Parathyroid adenoma (tissue), 2 donors: Measurements from ENCODE around the gene ARHGAP10.

Experiments
- H2AFZ ChIP-seq: fragments of 300-600 bp; sonication (generic); one replicate; pipeline ENCODE4 v1.7.0; 2017; ENCODE audit warnings: antibody characterized with exemption, mild to moderate bottlenecking
- H3K27ac ChIP-seq: fragments of 300-600 bp; sonication (generic); one replicate; pipeline ENCODE4 v1.7.0; 2017
- H3K27me3 ChIP-seq: fragments of 300-600 bp; sonication (generic); one replicate; pipeline ENCODE4 v1.7.0; 2017; ENCODE audit warnings: low read length; ENCODE audit not compliant: control insufficient read depth, insufficient read depth
- H3K36me3 ChIP-seq: fragments of 300-600 bp; sonication (generic); one replicate; pipeline ENCODE4 v1.7.0; 2017; ENCODE audit warnings: low read length; ENCODE audit not compliant: control insufficient read depth, insufficient read depth
- H3K4me1 ChIP-seq: fragments of 300-600 bp; sonication (generic); one replicate; pipeline ENCODE4 v1.7.0; 2017; ENCODE audit warnings: control low read depth
- H3K4me2 ChIP-seq: fragments of 300-600 bp; sonication (generic); one replicate; pipeline ENCODE4 v1.7.0; 2017; ENCODE audit warnings: low read length
- H3K4me3 ChIP-seq: fragments of 300-600 bp; sonication (generic); one replicate; pipeline ENCODE4 v1.7.0; 2017; ENCODE audit warnings: low read depth, low read length
- H3K79me2 ChIP-seq: fragments of 300-600 bp; sonication (generic); one replicate; pipeline ENCODE4 v1.7.0; 2017; ENCODE audit warnings: control low read depth
- H3K9ac ChIP-seq: fragments of 300-600 bp; sonication (generic); one replicate; pipeline ENCODE4 v1.7.0; 2017; ENCODE audit warnings: mild to moderate bottlenecking
- H3K9me3 ChIP-seq: fragments of 300-600 bp; sonication (generic); one replicate; pipeline ENCODE4 v1.7.0; 2017; ENCODE audit warnings: low read length; ENCODE audit not compliant: control insufficient read depth
- TF ChIP-seq, protein P1 (sequence below): fragments of 300-600 bp; sonication (generic); IDR thresholded peaks from one replicate; pipeline ENCODE4 v1.7.0; 2017; ENCODE audit warnings: antibody characterized with exemption, mild to moderate bottlenecking
- donor health status: primary hyperparathyroidism.

Gene ARHGAP10

DNA sequence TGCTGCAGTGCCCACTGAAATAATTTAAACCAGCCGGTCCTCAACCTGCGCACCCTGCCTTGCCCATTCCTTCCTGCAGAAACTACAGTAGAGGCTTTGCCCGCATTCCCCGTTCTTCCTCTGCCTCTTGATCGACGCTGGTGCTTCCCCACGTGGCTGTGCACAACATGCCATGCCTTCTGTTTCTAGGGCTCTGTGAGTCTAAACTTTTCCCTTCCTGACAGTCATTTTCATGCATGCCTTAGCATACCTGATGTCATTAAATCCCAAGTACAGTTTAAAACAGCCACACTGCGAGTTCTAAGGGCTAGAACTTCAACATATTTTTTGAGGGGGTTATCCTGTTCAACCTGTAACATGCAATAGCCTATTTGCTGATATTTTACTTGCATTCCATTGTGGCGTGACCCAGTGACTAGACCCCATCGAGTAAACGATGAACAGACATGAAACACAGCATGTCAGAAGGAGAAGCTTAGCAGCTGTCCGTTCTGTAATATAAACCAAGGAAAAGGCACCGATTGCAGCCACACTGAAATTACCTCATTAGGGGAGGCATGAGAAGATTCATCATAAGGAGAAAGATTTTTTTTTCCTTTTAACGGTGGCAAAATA lies 232.5 kb downstream of the ARHGAP10 start:
- Histone ChIP-seq H3K9ac (no peak overlapping the region), H3K4me2 (no peak overlapping the region), H3K79me2 (no peaks in the 10 kb centered on the region), H3K4me3 (no peak overlapping the region), H3K4me1 (no peaks in the 10 kb centered on the region), H3K27me3 (no peaks in the 10 kb centered on the region), H2AFZ (no peak overlapping the region), H3K36me3 (no peaks in the 10 kb centered on the region), H3K9me3 (no peaks in the 10 kb centered on the region), H3K27ac (no peak overlapping the region)
- TF ChIP-seq, protein P1, sequence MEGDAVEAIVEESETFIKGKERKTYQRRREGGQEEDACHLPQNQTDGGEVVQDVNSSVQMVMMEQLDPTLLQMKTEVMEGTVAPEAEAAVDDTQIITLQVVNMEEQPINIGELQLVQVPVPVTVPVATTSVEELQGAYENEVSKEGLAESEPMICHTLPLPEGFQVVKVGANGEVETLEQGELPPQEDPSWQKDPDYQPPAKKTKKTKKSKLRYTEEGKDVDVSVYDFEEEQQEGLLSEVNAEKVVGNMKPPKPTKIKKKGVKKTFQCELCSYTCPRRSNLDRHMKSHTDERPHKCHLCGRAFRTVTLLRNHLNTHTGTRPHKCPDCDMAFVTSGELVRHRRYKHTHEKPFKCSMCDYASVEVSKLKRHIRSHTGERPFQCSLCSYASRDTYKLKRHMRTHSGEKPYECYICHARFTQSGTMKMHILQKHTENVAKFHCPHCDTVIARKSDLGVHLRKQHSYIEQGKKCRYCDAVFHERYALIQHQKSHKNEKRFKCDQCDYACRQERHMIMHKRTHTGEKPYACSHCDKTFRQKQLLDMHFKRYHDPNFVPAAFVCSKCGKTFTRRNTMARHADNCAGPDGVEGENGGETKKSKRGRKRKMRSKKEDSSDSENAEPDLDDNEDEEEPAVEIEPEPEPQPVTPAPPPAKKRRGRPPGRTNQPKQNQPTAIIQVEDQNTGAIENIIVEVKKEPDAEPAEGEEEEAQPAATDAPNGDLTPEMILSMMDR: no peak

GRCh38 chr4:147965056-147965455 lies 233.2 kb downstream of the ARHGAP10 start:
- H3K27me3 ChIP-seq: no peaks in the 10 kb centered on the region
- no peak overlapping the region for H3K4me2 ChIP-seq
- H3K4me3 ChIP-seq: no peak overlapping the region
- no peaks in the 10 kb centered on the region for H3K9me3 ChIP-seq
- H2AFZ ChIP-seq: no peak overlapping the region
- H3K36me3 ChIP-seq: no peaks in the 10 kb centered on the region
- no peak overlapping the region for H3K27ac ChIP-seq
- TF ChIP-seq, protein P1: no peak
- no peak overlapping the region for H3K9ac ChIP-seq
- no peaks in the 10 kb centered on the region for H3K79me2 ChIP-seq
- no peaks in the 10 kb centered on the region for H3K4me1 ChIP-seq

DNA sequence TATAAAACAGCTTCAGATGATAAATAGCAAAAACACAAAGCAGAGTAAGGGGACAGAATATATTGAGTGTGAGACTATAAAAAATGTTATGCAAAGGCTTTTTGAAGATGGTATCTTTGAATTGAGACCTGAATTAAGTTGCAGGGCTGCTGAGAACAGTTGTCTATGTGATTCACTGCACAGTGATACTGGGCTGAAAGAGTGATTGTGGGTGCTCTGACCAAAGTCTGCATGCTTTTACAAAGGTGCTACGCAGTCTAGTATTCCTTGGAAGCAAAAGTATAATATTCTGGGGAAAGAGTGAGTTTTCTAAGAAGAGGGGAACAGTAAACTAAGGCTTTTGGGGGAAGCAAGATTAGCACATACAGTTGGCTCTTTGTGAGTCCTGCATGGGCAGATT lies 234.0 kb downstream of the ARHGAP10 start:
- H3K4me1 ChIP-seq: no peaks in the 10 kb centered on the region
- no peak overlapping the region for H3K4me2 ChIP-seq
- H3K27me3 ChIP-seq: no peaks in the 10 kb centered on the region
- no peaks in the 10 kb centered on the region for H3K36me3 ChIP-seq
- no peak overlapping the region for H3K27ac ChIP-seq
- H3K9me3 ChIP-seq: no peaks in the 10 kb centered on the region
- no peak overlapping the region for H3K4me3 ChIP-seq
- H3K9ac ChIP-seq: no peak overlapping the region
- TF ChIP-seq, protein P1: no peak
- H3K79me2 ChIP-seq: no peaks in the 10 kb centered on the region
- H2AFZ ChIP-seq: no peak overlapping the region

- H3K27ac ChIP-seq: no peak overlapping the region
- H3K27me3 ChIP-seq: no peaks in the 10 kb centered on the region
- H3K4me1 ChIP-seq: no peaks in the 10 kb centered on the region
- H3K9ac ChIP-seq: no peak overlapping the region
- H3K9me3 ChIP-seq: no peaks in the 10 kb centered on the region
- TF ChIP-seq, protein P1: no peak
- no peaks in the 10 kb centered on the region for H3K79me2 ChIP-seq
- no peak overlapping the region for H3K4me3 ChIP-seq
- H2AFZ ChIP-seq: no peak overlapping the region
- H3K4me2 ChIP-seq: no peak overlapping the region
- no peaks in the 10 kb centered on the region for H3K36me3 ChIP-seq
These were observed 236.8 kb downstream of the ARHGAP10 start for GRCh38 chr4:147968641-147969040.
